Mesothelial cell of epicardium (in vitro differentiated cells): Measurements from ENCODE around the gene HLA-DMB. TPM values are rescaled to one million over a fixed set of nuclear protein-coding genes. Genes with fewer than 3 reads are reported as not detected.

ENCODE experiments used
- DNase-seq, 2 experiments: peaks; one replicate each; pipeline ENCODE4 v3.0.0; 2021; ENCODE audit warnings: low spot score in 2 of 2; ENCODE audit not compliant: unreplicated experiment in 2 of 2
- H3K27ac Mint-ChIP-seq: 2 replicates; pipeline ENCODE4 v1.8.0; 2021; ENCODE audit warnings: mixed read lengths
- H3K27me3 Mint-ChIP-seq: 2 replicates; pipeline ENCODE4 v1.8.0; 2021; ENCODE audit warnings: low read depth, mixed read lengths
- H3K36me3 Mint-ChIP-seq: 2 replicates; pipeline ENCODE4 v1.8.0; 2021; ENCODE audit warnings: mixed read lengths
- H3K4me1 Mint-ChIP-seq: 2 replicates; pipeline ENCODE4 v1.8.0; 2021; ENCODE audit warnings: mixed read lengths
- H3K4me3 Mint-ChIP-seq: 2 replicates; pipeline ENCODE4 v1.8.0; 2021; ENCODE audit warnings: mild to moderate bottlenecking, moderate library complexity, mixed read lengths
- H3K9me3 Mint-ChIP-seq: 2 replicates; pipeline ENCODE4 v1.8.0; 2021; ENCODE audit warnings: mixed read lengths
- total RNA-seq: library from RNA; stranded (reverse); gene quantifications from 3 replicates; pipeline ENCODE4 v1.2.1, GENCODE V29; 2021
- TF ChIP-seq, protein P1 (sequence below): fragments of 200-600 bp; sonication (generic); IDR thresholded peaks from one replicate; pipeline ENCODE4 v1.5.0; 2021; ENCODE audit warnings: antibody characterized with exemption; ENCODE audit not compliant: unreplicated experiment

HLA-DMB gene
- total RNA-seq, 1 donor from 2014 or later = not detected

DNA sequence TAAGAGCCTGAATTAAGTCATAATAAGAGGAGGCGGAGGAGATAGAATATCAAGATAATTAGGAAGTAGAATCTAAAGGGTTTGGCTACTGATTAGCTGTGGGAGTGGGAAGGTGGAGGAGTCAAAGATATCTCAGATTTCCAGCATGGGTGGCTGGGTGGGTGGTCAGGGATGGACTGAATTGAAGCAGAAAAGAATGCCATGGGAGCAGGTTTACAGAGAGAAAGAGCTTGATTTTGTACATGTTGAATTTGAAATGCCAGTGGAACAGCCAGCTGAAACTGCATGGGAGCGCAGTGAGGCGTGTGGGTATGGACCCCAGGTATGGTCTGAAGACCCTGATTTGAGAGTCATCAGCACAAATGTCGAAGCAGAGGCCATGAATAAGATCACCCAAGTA, 13.4 kb upstream of the HLA-DMB start:
- Mint-ChIP-seq H3K27me3 (no peaks in the 10 kb centered on the region), H3K9me3 (no peaks in the 10 kb centered on the region), H3K27ac (no peak overlapping the region), H3K36me3 (no peaks in the 10 kb centered on the region), H3K4me1 (no peaks in the 10 kb centered on the region), H3K4me3 (no peak overlapping the region)
- DNase-seq = no peak
- TF ChIP-seq, protein P1, sequence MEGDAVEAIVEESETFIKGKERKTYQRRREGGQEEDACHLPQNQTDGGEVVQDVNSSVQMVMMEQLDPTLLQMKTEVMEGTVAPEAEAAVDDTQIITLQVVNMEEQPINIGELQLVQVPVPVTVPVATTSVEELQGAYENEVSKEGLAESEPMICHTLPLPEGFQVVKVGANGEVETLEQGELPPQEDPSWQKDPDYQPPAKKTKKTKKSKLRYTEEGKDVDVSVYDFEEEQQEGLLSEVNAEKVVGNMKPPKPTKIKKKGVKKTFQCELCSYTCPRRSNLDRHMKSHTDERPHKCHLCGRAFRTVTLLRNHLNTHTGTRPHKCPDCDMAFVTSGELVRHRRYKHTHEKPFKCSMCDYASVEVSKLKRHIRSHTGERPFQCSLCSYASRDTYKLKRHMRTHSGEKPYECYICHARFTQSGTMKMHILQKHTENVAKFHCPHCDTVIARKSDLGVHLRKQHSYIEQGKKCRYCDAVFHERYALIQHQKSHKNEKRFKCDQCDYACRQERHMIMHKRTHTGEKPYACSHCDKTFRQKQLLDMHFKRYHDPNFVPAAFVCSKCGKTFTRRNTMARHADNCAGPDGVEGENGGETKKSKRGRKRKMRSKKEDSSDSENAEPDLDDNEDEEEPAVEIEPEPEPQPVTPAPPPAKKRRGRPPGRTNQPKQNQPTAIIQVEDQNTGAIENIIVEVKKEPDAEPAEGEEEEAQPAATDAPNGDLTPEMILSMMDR = no peak

- TF ChIP-seq, protein P1 = no peak
- Mint-ChIP-seq H3K9me3 (no peaks in the 10 kb centered on the region), H3K36me3 (no peaks in the 10 kb centered on the region), H3K27me3 (no peaks in the 10 kb centered on the region), H3K27ac (no peak overlapping the region), H3K4me3 (no peak overlapping the region), H3K4me1 (no peaks in the 10 kb centered on the region)
- no peak for DNase-seq
Observed at GRCh38 chr6:32953775-32954174, 12.9 kb upstream of the HLA-DMB start.

DNA sequence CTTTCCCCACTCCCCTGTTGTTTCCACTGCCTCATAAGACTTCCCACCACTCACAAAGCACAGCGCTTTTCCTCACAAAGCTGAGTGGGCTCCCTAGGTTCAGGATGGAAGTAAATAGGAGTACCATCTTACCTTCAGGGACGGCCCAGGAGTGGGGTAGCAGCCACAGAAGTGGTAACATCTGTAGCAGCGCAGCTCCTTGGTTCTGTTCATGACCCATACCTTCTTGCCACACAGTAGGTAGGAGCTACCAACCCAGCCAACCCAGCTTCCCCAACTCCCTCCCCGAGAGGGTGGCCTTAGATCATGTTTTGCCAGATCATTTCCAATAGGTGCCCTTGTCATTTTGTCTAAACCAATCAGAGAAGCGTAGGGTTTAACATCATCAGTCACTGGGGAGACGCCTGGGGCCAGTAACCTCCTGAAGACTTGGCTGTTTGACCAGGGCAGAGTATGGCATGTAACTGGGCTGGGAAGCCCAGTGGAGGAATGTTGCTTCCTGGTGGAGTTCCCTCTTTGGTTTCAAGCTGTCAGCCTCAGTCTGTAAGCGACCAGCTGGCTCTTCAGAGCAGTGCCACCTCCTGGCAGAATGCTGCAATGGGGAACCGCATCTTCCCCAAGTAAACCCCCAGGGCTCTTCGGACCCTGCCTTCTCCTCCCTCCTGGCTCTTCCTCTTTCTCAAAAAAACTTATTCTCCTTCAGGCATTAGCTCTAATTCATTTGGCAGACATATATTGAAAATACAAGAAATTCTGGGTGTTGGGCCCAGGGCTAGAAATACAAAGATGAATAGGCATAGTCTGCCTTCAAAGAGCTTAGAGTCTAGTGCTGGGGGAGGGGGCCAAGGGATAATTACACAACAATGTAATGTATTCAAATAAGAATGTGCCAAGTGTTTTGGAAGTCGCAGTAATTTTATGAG, 12.2 kb upstream of the HLA-DMB start, which contains the start of gene HLA-DMA:
TSS of gene HLA-DMA (minus strand) at position 281 of the 923 bp plus-strand sequence. CDS start at position 220, 61 bp downstream.
- Mint-ChIP-seq H3K4me3 (no peak within 1 kb of the TSS), H3K4me1 (no peaks in the 10 kb centered on the region), H3K36me3 (no peaks in the 10 kb centered on the region), H3K27ac (no peak within 1 kb of the TSS), H3K9me3 (no peaks in the 10 kb centered on the region), H3K27me3 (no peaks in the 10 kb centered on the region)
- TF ChIP-seq, protein P1 = peak; percentile 18
- no peak for DNase-seq

- TF ChIP-seq, protein P1 = no peak
- no peak for DNase-seq
- H3K4me3 Mint-ChIP-seq = no peak overlapping the region
Observed at GRCh38 chr6:32950449-32950848, 9.6 kb upstream of the HLA-DMB start.

DNA sequence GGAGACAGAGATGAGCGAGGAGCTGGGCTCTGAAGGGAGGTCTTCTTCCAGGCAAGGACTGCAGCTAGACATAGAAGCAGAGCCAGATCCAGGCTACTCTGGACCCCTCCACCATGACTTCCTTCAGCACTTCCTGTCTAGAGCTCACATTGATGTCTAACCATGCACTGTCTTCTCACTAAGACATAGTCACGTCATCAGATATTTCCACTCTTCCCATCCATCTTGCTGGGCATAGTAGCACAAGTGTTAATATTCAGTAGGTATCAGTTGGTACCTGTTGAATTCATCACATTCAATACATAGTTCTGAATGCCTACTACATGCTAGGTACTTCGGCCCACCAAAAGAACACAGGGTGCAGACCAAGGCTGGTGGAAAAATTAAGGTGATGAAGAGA, 9.2 kb upstream of the HLA-DMB start:
- H3K9me3 Mint-ChIP-seq = peaks cover 3% of the 10 kb centered on the region
- TF ChIP-seq, protein P1 = no peak
- no peak for DNase-seq
- no peaks in the 10 kb centered on the region for H3K36me3 Mint-ChIP-seq
- no peak overlapping the region for H3K27ac Mint-ChIP-seq
- H3K4me1 Mint-ChIP-seq = no peaks in the 10 kb centered on the region
- H3K27me3 Mint-ChIP-seq = peaks cover 8% of the 10 kb centered on the region
- no peak overlapping the region for H3K4me3 Mint-ChIP-seq

More at GRCh38 chr6:32950449-32950848, 9.6 kb upstream of the HLA-DMB start:
- H3K9me3 Mint-ChIP-seq = peaks cover 3% of the 10 kb centered on the region
- no peaks in the 10 kb centered on the region for H3K36me3 Mint-ChIP-seq
- no peaks in the 10 kb centered on the region for H3K4me1 Mint-ChIP-seq
- H3K27me3 Mint-ChIP-seq = peaks cover 8% of the 10 kb centered on the region
- H3K27ac Mint-ChIP-seq = no peak overlapping the region
